HepG2 (cell line): ENCODE measurements around the gene SYNM.

ENCODE experiments used
- CTCF ChIP-seq: sonication (generic); formaldehyde crosslinking; IDR thresholded peaks from 2 replicates; pipeline ENCODE4 v1.5.0; 2020; ENCODE audit warnings: mild to moderate bottlenecking, missing genetic modification reagents, moderate library complexity
- ESRRA ChIP-seq: sonication (generic); formaldehyde crosslinking; IDR thresholded peaks from 2 replicates; pipeline ENCODE4 v1.5.1; 2020; ENCODE audit warnings: mild to moderate bottlenecking, low read depth, missing genetic modification reagents
- FOXA3 ChIP-seq: IDR thresholded peaks from 2 replicates; pipeline ENCODE4 v1.6.1; 2016; ENCODE audit warnings: missing genetic modification reagents, missing compliant biosample characterization
- FOXM1 ChIP-seq: sonication (generic); formaldehyde crosslinking; IDR thresholded peaks from 2 replicates; pipeline ENCODE4 v1.5.0; 2020; ENCODE audit warnings: missing genetic modification reagents
- NFRKB ChIP-seq: fragments of 450-650 bp; IDR thresholded peaks from 2 replicates; pipeline ENCODE4 v1.6.1; 2017
- POLR2AphosphoS5 ChIP-seq: IDR thresholded peaks from 2 replicates; pipeline ENCODE4 v1.6.1; 2012; ENCODE audit warnings: low read depth, low read length
- RNF219 ChIP-seq: sonication (generic); formaldehyde crosslinking; IDR thresholded peaks from 2 replicates; pipeline ENCODE4 v1.5.0; 2020; ENCODE audit warnings: mild to moderate bottlenecking, missing genetic modification reagents
- SIN3A ChIP-seq: IDR thresholded peaks from 2 replicates; pipeline ENCODE4 v1.6.1; 2011; ENCODE audit warnings: low read depth, mild to moderate bottlenecking, control low read depth, low read length, borderline replicate concordance
- SMC3 ChIP-seq: IDR thresholded peaks from 2 replicates; pipeline ENCODE4 v1.6.1; 2011; ENCODE audit warnings: low read length, improper control_type of control experiment
- ZBTB46 ChIP-seq: sonication (generic); formaldehyde crosslinking; IDR thresholded peaks from 2 replicates; pipeline ENCODE4 v1.4.0; 2020; ENCODE audit warnings: mild to moderate bottlenecking, missing genetic modification reagents, borderline replicate concordance
- ZFX ChIP-seq: sonication (generic); formaldehyde crosslinking; IDR thresholded peaks from 2 replicates; pipeline ENCODE4 v1.4.0; 2020; ENCODE audit warnings: mild to moderate bottlenecking, low read depth, missing genetic modification reagents, moderate library complexity
- ZNF281 ChIP-seq: sonication (generic); formaldehyde crosslinking; IDR thresholded peaks from 2 replicates; pipeline ENCODE4 v1.4.0; 2020; ENCODE audit warnings: missing genetic modification reagents, borderline replicate concordance
- ZNF737 ChIP-seq: sonication (generic); formaldehyde crosslinking; IDR thresholded peaks from 2 replicates; pipeline ENCODE4 v1.5.0; 2020; ENCODE audit warnings: missing genetic modification reagents, mild to moderate bottlenecking, borderline replicate concordance

GRCh38 chr15:99165020-99165790 lies 60.3 kb downstream of the SYNM start:
- TF ChIP-seq FOXA3 (CRISPR knock-in tag) (no peak), ZFX (CRISPR knock-in tag) (no peak), CTCF (no peak), ZBTB46 (CRISPR knock-in tag) (no peak), FOXM1 (no peak), ZNF281 (CRISPR knock-in tag) (no peak), NFRKB (no peak), ZNF737 (CRISPR knock-in tag) (no peak), POLR2AphosphoS5 (no peak), ESRRA (CRISPR knock-in tag) (no peak), SIN3A (no peak), SMC3 (no peak), RNF219 (CRISPR knock-in tag) (no peak)
